Brain microvascular endothelial cell (primary cell): ENCODE data around the gene CD34.
"Not testable (repeated sequence)": the region's sequence is repeated elsewhere in the genome, so short reads cannot be mapped to it uniquely, and the experiment has no call there.

Experiments used
- DNase-seq: peaks from one replicate; pipeline ENCODE4 v3.0.0-alpha.2; 2020
- H3K27ac ChIP-seq: fragments of 250-450 bp; sonication (Bioruptor Pico); 2 replicates; pipeline ENCODE4 v1.5.1; 2020; ENCODE audit warnings: mild to moderate bottlenecking, moderate library complexity
- H3K27me3 ChIP-seq: fragments of 250-450 bp; sonication (Bioruptor Pico); replicated peaks from 2 replicates; pipeline ENCODE4 v1.5.1; 2020; ENCODE audit warnings: mild to moderate bottlenecking
- H3K36me3 ChIP-seq: fragments of 250-450 bp; sonication (Bioruptor Pico); replicated peaks from 2 replicates; pipeline ENCODE4 v1.5.1; 2020; ENCODE audit warnings: mild to moderate bottlenecking
- H3K4me3 ChIP-seq: 2 replicates; pipeline ENCODE4 v1.5.1; 2011; ENCODE audit warnings: low read depth, mild to moderate bottlenecking, control low read depth, low read length, moderate library complexity
- in situ Hi-C: cut with HindIII; loops from 2 replicates; pipeline ENCODE4 v1.10.0; 2017; ENCODE audit warnings: low sequenced_read_pairs, low pct_ligation_motif_present
- TF ChIP-seq, protein P1 (sequence below): IDR thresholded peaks from 2 replicates; pipeline ENCODE4 v1.5.1; 2011; ENCODE audit warnings: low read depth, mild to moderate bottlenecking, moderate library complexity, low read length, control low read depth, inconsistent platforms; ENCODE audit errors: missing control alignments

The CD34 gene

DNA sequence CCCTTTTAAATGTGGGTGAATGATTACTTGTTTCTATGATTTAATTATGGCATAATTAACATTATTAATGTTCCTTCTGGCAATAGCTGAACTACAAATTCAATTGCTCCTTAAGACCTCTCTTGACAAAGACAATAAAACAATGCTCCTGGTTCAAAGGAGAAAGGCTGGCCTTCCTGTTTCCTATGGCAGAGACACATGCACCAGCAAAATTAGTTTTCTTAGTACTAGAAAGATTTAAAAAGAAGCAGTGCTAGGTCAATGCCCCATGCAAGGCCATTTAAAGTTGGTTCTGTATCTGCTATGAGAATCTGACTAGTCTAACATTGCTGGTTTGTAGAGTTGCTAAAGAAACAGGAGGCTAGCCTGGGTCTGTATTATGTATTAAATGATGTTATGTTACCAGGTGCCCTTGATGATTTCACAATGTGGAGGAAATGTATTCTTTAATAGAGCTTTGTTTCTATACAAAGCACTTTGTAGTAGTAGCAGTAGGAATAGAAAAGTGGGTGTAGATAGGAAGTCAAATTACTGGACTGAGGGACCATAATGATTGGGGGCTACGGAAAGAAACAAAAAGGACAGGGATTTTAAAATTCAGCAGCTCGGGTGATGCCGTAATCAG, 38.8 kb upstream of the CD34 start:
- H3K27ac ChIP-seq: no peak overlapping the region
- no peaks in the 10 kb centered on the region for H3K36me3 ChIP-seq
- no peaks in the 10 kb centered on the region for H3K27me3 ChIP-seq
- DNase-seq: no peak
- TF ChIP-seq, protein P1, sequence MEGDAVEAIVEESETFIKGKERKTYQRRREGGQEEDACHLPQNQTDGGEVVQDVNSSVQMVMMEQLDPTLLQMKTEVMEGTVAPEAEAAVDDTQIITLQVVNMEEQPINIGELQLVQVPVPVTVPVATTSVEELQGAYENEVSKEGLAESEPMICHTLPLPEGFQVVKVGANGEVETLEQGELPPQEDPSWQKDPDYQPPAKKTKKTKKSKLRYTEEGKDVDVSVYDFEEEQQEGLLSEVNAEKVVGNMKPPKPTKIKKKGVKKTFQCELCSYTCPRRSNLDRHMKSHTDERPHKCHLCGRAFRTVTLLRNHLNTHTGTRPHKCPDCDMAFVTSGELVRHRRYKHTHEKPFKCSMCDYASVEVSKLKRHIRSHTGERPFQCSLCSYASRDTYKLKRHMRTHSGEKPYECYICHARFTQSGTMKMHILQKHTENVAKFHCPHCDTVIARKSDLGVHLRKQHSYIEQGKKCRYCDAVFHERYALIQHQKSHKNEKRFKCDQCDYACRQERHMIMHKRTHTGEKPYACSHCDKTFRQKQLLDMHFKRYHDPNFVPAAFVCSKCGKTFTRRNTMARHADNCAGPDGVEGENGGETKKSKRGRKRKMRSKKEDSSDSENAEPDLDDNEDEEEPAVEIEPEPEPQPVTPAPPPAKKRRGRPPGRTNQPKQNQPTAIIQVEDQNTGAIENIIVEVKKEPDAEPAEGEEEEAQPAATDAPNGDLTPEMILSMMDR: no peak
- in situ Hi-C loops: no loop called here
- no peak overlapping the region for H3K4me3 ChIP-seq

DNA sequence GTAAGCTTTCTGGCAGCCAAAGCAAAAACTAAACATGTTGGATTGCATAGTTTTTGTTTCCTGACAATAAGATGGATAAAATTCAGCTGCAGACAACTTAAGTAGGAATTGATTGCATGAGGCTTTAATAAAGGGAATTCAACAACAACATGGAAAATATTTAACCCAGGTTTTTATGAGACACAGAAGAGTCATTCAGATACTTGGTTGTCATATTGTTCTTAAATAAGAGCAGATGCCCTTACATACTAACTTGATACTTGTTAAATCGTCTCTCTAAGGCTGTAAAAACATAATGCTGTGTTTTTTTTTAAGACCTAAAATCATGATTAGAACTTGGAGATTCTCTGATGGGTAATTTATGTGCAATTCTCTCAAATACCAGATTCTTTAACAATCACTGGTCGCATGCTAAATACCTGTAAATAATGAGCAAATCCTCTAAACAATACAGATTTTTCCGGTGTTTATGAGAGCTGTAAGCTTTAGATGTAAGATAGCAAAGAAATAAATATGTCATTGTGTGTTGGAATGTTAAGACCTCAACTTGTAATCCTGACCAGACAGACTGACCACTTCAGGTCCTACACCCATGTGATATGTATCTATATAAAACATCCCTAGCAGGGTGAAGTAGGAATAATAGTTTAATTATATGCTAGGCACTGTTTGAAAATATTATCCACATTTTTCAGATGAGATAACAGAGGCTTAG, 37.8 kb upstream of the CD34 start:
- no peak overlapping the region for H3K27ac ChIP-seq
- no peaks in the 10 kb centered on the region for H3K27me3 ChIP-seq
- TF ChIP-seq, protein P1: no peak
- H3K36me3 ChIP-seq: no peaks in the 10 kb centered on the region
- no peak overlapping the region for H3K4me3 ChIP-seq
- in situ Hi-C loops: no loop called here
- DNase-seq: no peak

DNA sequence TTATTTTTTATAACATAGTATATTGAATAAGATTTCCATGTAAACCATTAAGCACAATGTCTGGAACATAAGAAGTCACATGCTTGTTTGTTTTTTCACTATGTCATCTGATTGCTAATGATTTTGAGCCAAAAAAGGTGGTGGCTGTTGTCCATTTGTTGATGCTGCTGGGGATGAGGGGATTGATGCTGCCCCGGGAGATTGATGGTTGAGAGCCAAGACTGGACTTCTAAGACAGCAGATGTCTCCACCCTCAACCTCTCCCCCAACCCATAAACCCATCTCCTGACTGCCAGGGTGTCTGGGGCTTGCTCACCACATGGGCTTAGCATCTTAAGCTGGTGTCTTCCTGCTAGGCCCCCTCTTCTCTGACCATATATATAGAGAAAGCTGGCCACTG, 35.8 kb upstream of the CD34 start:
- Histone ChIP-seq H3K36me3 (no peaks in the 10 kb centered on the region), H3K27ac (no peak overlapping the region), H3K27me3 (no peaks in the 10 kb centered on the region), H3K4me3 (no peak overlapping the region)
- DNase-seq: no peak
- TF ChIP-seq, protein P1: no peak
- in situ Hi-C loops: no loop called here

DNA sequence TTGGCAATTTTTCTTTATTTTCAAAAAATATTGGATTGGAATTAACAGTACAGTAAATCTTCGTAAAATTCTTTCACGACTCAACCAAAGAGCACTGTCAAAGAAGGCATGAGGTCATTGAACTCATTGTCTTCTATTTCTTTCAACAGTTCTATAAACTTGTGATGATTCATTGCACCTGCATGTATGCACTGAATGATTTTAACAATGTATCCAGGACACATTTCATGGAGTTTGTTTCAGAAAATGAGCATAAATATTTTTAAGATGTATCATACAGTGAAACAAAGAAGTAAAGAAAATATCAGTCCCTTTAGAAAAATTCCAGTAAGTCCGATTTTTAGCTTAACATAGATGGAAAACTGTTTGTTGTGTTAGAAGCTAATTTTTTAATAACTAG, 33.6 kb upstream of the CD34 start:
- no peaks in the 10 kb centered on the region for H3K36me3 ChIP-seq
- TF ChIP-seq, protein P1: no peak
- H3K4me3 ChIP-seq: no peak overlapping the region
- DNase-seq: no peak
- in situ Hi-C loops: no loop called here
- H3K27ac ChIP-seq: no peak overlapping the region
- H3K27me3 ChIP-seq: no peaks in the 10 kb centered on the region

DNA sequence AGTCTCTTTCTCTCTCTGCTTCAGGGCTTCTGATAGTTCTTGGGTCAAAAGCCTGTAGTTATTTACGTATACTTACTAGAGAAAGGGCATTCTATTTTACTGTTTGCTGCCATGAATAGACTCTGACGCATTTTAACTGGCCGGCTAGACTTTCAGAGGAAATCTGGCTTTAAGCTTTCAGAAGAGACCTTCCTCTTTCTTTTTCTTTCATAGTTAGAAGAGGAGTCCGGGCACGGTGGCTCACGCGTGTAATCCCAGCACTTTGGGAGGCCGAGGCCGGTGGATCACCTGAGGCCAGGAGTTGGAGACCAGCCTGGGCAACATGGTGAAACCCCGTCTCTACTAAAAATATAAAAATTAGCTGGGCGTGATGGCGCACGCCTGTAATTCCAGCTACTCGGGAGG, 31.4 kb upstream of the CD34 start:
- in situ Hi-C loops: not testable (repeated sequence)

DNA sequence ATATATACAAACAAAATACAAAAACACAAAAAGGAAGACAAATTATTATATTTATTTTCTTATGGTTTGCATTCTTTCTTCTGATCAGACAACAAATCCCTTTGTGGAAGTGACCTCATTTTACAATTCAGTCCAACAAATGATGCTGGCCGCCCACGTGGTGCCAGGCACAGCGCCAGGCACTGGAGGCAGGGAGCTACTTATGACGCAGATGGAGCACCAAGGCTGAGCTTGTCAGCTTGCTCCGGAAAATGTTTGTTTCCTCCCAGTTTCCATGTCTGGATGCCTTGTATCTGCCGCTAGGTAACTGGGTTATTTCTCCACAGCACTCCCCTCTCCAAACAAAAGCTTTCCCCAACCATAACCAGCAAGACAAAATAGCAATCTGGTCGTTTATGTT, 30.7 kb upstream of the CD34 start:
- in situ Hi-C loops: no loop called here
- H3K27me3 ChIP-seq: no peaks in the 10 kb centered on the region
- no peaks in the 10 kb centered on the region for H3K36me3 ChIP-seq
- DNase-seq: peak; percentile 25
- no peak overlapping the region for H3K4me3 ChIP-seq
- TF ChIP-seq, protein P1: no peak
- H3K27ac ChIP-seq: no peak overlapping the region

More for the DNA sequence above, 31.4 kb upstream of the CD34 start:
- H3K27me3 ChIP-seq, H3K4me3 ChIP-seq, H3K27ac ChIP-seq, DNase-seq, H3K36me3 ChIP-seq: not testable (repeated sequence)
